ENCODE data around the gene PDZD2.
"Not testable (repeated sequence)": the region's sequence is repeated elsewhere in the genome, so short reads cannot be mapped to it uniquely, and the experiment has no call there.

PDZD2 gene

GRCh38 chr5:31757806-31758205 lies 118.9 kb downstream of the PDZD2 start:
- Histone ChIP-seq H3K27ac (ENCODE audit: low read length) (no peak overlapping the region), H3K4me3 (ENCODE audit: low read depth in 1 of 2, low read length in 2 of 2) (no peak overlapping the region), H3K9me3 (ENCODE audit: control insufficient read depth in 1 of 2, low read length in 2 of 2) (no peaks in the 10 kb centered on the region), H3K36me3 (ENCODE audit: control insufficient read depth in 1 of 2, insufficient read depth in 2 of 2, low read length in 2 of 2) (no peaks in the 10 kb centered on the region), H3K27me3 (ENCODE audit: low read depth, low read length) (no peaks in the 10 kb centered on the region), H3K4me1 (ENCODE audit: control insufficient read depth in 1 of 2, insufficient read depth in 2 of 2, low read length in 2 of 2) (no peaks in the 10 kb centered on the region)

- no peak overlapping the region for H3K27ac ChIP-seq (ENCODE audit: low read length)
- H3K27me3 ChIP-seq (ENCODE audit: low read depth, low read length), result no peaks in the 10 kb centered on the region
- H3K36me3 ChIP-seq (ENCODE audit: control insufficient read depth in 1 of 2, insufficient read depth in 2 of 2, low read length in 2 of 2), result no peaks in the 10 kb centered on the region
- H3K9me3 ChIP-seq (ENCODE audit: control insufficient read depth in 1 of 2, low read length in 2 of 2), result no peaks in the 10 kb centered on the region
- H3K4me1 ChIP-seq (ENCODE audit: control insufficient read depth in 1 of 2, insufficient read depth in 2 of 2, low read length in 2 of 2), result no peaks in the 10 kb centered on the region
- no peak overlapping the region for H3K4me3 ChIP-seq (ENCODE audit: low read depth in 1 of 2, low read length in 2 of 2)
Observed at GRCh38 chr5:31758803-31759425, 120.0 kb downstream of the PDZD2 start.

GRCh38 chr5:31759925-31760324 lies 121.0 kb downstream of the PDZD2 start:
- Histone ChIP-seq H3K9me3 (ENCODE audit: control insufficient read depth in 1 of 2, low read length in 2 of 2) (no peaks in the 10 kb centered on the region), H3K27me3 (ENCODE audit: low read depth, low read length) (no peaks in the 10 kb centered on the region), H3K36me3 (ENCODE audit: control insufficient read depth in 1 of 2, insufficient read depth in 2 of 2, low read length in 2 of 2) (no peaks in the 10 kb centered on the region), H3K4me1 (ENCODE audit: control insufficient read depth in 1 of 2, insufficient read depth in 2 of 2, low read length in 2 of 2) (no peaks in the 10 kb centered on the region), H3K27ac (ENCODE audit: low read length) (no peak overlapping the region), H3K4me3 (ENCODE audit: low read depth in 1 of 2, low read length in 2 of 2) (no peak overlapping the region)

- Histone ChIP-seq H3K9me3 (ENCODE audit: control insufficient read depth in 1 of 2, low read length in 2 of 2) (no peaks in the 10 kb centered on the region), H3K4me3 (ENCODE audit: low read depth in 1 of 2, low read length in 2 of 2) (no peak overlapping the region), H3K27me3 (ENCODE audit: low read depth, low read length) (no peaks in the 10 kb centered on the region), H3K36me3 (ENCODE audit: control insufficient read depth in 1 of 2, insufficient read depth in 2 of 2, low read length in 2 of 2) (no peaks in the 10 kb centered on the region), H3K4me1 (ENCODE audit: control insufficient read depth in 1 of 2, insufficient read depth in 2 of 2, low read length in 2 of 2) (no peaks in the 10 kb centered on the region), H3K27ac (ENCODE audit: low read length) (no peak overlapping the region)
Observed at GRCh38 chr5:31761877-31762276, 122.9 kb downstream of the PDZD2 start.

- Histone ChIP-seq H3K4me3 (ENCODE audit: low read depth in 1 of 2, low read length in 2 of 2) (no peak overlapping the region), H3K9me3 (ENCODE audit: control insufficient read depth in 1 of 2, low read length in 2 of 2) (no peaks in the 10 kb centered on the region), H3K36me3 (ENCODE audit: control insufficient read depth in 1 of 2, insufficient read depth in 2 of 2, low read length in 2 of 2) (no peaks in the 10 kb centered on the region), H3K4me1 (ENCODE audit: control insufficient read depth in 1 of 2, insufficient read depth in 2 of 2, low read length in 2 of 2) (no peaks in the 10 kb centered on the region), H3K27ac (ENCODE audit: low read length) (no peak overlapping the region), H3K27me3 (ENCODE audit: low read depth, low read length) (no peaks in the 10 kb centered on the region)
Observed at GRCh38 chr5:31763424-31763823, 124.5 kb downstream of the PDZD2 start.

- not testable (repeated sequence) for H3K4me3 ChIP-seq (ENCODE audit: low read depth in 1 of 2, low read length in 2 of 2); H3K9me3 ChIP-seq (ENCODE audit: control insufficient read depth in 1 of 2, low read length in 2 of 2); H3K4me1 ChIP-seq (ENCODE audit: control insufficient read depth in 1 of 2, insufficient read depth in 2 of 2, low read length in 2 of 2); H3K36me3 ChIP-seq (ENCODE audit: control insufficient read depth in 1 of 2, insufficient read depth in 2 of 2, low read length in 2 of 2); H3K27ac ChIP-seq (ENCODE audit: low read length); H3K27me3 ChIP-seq (ENCODE audit: low read depth, low read length)
Observed at GRCh38 chr5:31764687-31765086, 125.8 kb downstream of the PDZD2 start.

GRCh38 chr5:31767335-31768031 lies 128.6 kb downstream of the PDZD2 start:
- no peaks in the 10 kb centered on the region for H3K36me3 ChIP-seq (ENCODE audit: control insufficient read depth in 1 of 2, insufficient read depth in 2 of 2, low read length in 2 of 2)
- no peak overlapping the region for H3K27ac ChIP-seq (ENCODE audit: low read length)
- H3K4me1 ChIP-seq (ENCODE audit: control insufficient read depth in 1 of 2, insufficient read depth in 2 of 2, low read length in 2 of 2), result no peaks in the 10 kb centered on the region
- no peaks in the 10 kb centered on the region for H3K9me3 ChIP-seq (ENCODE audit: control insufficient read depth in 1 of 2, low read length in 2 of 2)
- H3K27me3 ChIP-seq (ENCODE audit: low read depth, low read length), result no peaks in the 10 kb centered on the region
- no peak overlapping the region for H3K4me3 ChIP-seq (ENCODE audit: low read depth in 1 of 2, low read length in 2 of 2)

GRCh38 chr5:31768046-31768445 lies 129.1 kb downstream of the PDZD2 start:
- no peaks in the 10 kb centered on the region for H3K9me3 ChIP-seq (ENCODE audit: control insufficient read depth in 1 of 2, low read length in 2 of 2)
- no peak overlapping the region for H3K4me3 ChIP-seq (ENCODE audit: low read depth in 1 of 2, low read length in 2 of 2)

GRCh38 chr5:31768784-31769183 lies 129.9 kb downstream of the PDZD2 start:
- peaks cover 0 to under 1% of the 10 kb centered on the region in 2 donors for H3K4me1 ChIP-seq (ENCODE audit: control insufficient read depth in 1 of 2, insufficient read depth in 2 of 2, low read length in 2 of 2)
- no peaks in the 10 kb centered on the region for H3K27me3 ChIP-seq (ENCODE audit: low read depth, low read length)
- no peak overlapping the region for H3K4me3 ChIP-seq (ENCODE audit: low read depth in 1 of 2, low read length in 2 of 2)
- H3K36me3 ChIP-seq (ENCODE audit: control insufficient read depth in 1 of 2, insufficient read depth in 2 of 2, low read length in 2 of 2), result no peaks in the 10 kb centered on the region
- no peak overlapping the region for H3K27ac ChIP-seq (ENCODE audit: low read length)
- no peaks in the 10 kb centered on the region for H3K9me3 ChIP-seq (ENCODE audit: control insufficient read depth in 1 of 2, low read length in 2 of 2)

More at GRCh38 chr5:31768046-31768445, 129.1 kb downstream of the PDZD2 start:
- no peaks in the 10 kb centered on the region for H3K27me3 ChIP-seq (ENCODE audit: low read depth, low read length)
- H3K36me3 ChIP-seq (ENCODE audit: control insufficient read depth in 1 of 2, insufficient read depth in 2 of 2, low read length in 2 of 2), result no peaks in the 10 kb centered on the region
- H3K27ac ChIP-seq (ENCODE audit: low read length), result no peak overlapping the region
- H3K4me1 ChIP-seq (ENCODE audit: control insufficient read depth in 1 of 2, insufficient read depth in 2 of 2, low read length in 2 of 2), result no peaks in the 10 kb centered on the region

GRCh38 chr5:31769530-31769929 lies 130.6 kb downstream of the PDZD2 start:
- Histone ChIP-seq H3K27ac (ENCODE audit: low read length) (no peak overlapping the region), H3K36me3 (ENCODE audit: control insufficient read depth in 1 of 2, insufficient read depth in 2 of 2, low read length in 2 of 2) (no peaks in the 10 kb centered on the region), H3K4me3 (ENCODE audit: low read depth in 1 of 2, low read length in 2 of 2) (no peak overlapping the region), H3K27me3 (ENCODE audit: low read depth, low read length) (no peaks in the 10 kb centered on the region), H3K9me3 (ENCODE audit: control insufficient read depth in 1 of 2, low read length in 2 of 2) (no peaks in the 10 kb centered on the region), H3K4me1 (ENCODE audit: control insufficient read depth in 1 of 2, insufficient read depth in 2 of 2, low read length in 2 of 2) (peaks cover 0 to 8% of the 10 kb centered on the region in 2 donors)

GRCh38 chr5:31770132-31770720 lies 131.3 kb downstream of the PDZD2 start:
- H3K4me1 ChIP-seq (ENCODE audit: control insufficient read depth in 1 of 2, insufficient read depth in 2 of 2, low read length in 2 of 2), result peaks cover 0 to 10% of the 10 kb centered on the region in 2 donors
- H3K36me3 ChIP-seq (ENCODE audit: control insufficient read depth in 1 of 2, insufficient read depth in 2 of 2, low read length in 2 of 2), result no peaks in the 10 kb centered on the region
- H3K27me3 ChIP-seq (ENCODE audit: low read depth, low read length), result no peaks in the 10 kb centered on the region
- no peaks in the 10 kb centered on the region for H3K9me3 ChIP-seq (ENCODE audit: control insufficient read depth in 1 of 2, low read length in 2 of 2)
- no peak overlapping the region for H3K27ac ChIP-seq (ENCODE audit: low read length)
- no peak overlapping the region for H3K4me3 ChIP-seq (ENCODE audit: low read depth in 1 of 2, low read length in 2 of 2)

All from muscle layer of duodenum (tissue), 2 donors.